GM12878 (cell line): ENCODE measurements around the gene RAD21L1. TPM values are rescaled to one million over a fixed set of nuclear protein-coding genes. Genes with fewer than 3 reads are reported as not detected.

Source experiments
- ATAC-seq: fragments of 200-7000 bp; cut with Tn5 transposase; 3 replicates; pipeline ENCODE4 v1.9.1; 2020; ENCODE audit warnings: mild to moderate bottlenecking, moderate library complexity
- BruUV-seq: library from RNA; stranded (reverse); fragments of 400-500 nt; replicated peaks from 2 replicates; lab custom pipeline; 2021; lab: Mats Ljungman, UMichigan
- CTCF ChIA-PET: fragments of 300-600 bp; sonication (Branson Sonifier 250); formaldehyde crosslinking; extraction: SDS; loops from one replicate; lab custom pipeline; 2021; ENCODE audit warnings: inconsistent platforms; lab: Yijun Ruan, JAX
- POLR2A ChIA-PET: fragments of 350-600 bp; formaldehyde crosslinking; extraction: SDS; loops from one replicate; lab custom pipeline; 2021; ENCODE audit warnings: inconsistent platforms; lab: Charles Lee
- RAD21 ChIA-PET: fragments of 300-600 bp; sonication (Branson Sonifier 250); formaldehyde crosslinking; loops from one replicate; lab custom pipeline; 2023; ENCODE audit warnings: antibody characterized with exemption; ENCODE audit not compliant: unreplicated experiment; lab: Charles Lee
- SMC1A ChIA-PET: fragments of 300-600 bp; sonication (Branson Sonifier 250); formaldehyde crosslinking; loops from one replicate; lab custom pipeline; 2023; ENCODE audit not compliant: unreplicated experiment, uncharacterized antibody; lab: Charles Lee
- DNase-seq: peaks from one replicate; pipeline ENCODE4 v3.0.0-alpha.2; 2011; ENCODE audit warnings: low read depth, low spot score
- FAIRE-seq: peaks from 3 replicates; lab custom pipeline; 2011; peaks lifted over from hg19 to GRCh38; lab: Jason Lieb, UNC
- H2AFZ ChIP-seq: 2 replicates; pipeline ENCODE4 v1.6.0; 2011; ENCODE audit warnings: low read depth, low read length, control low read depth; ENCODE audit not compliant: control insufficient read depth
- H3K27ac ChIP-seq: 2 replicates; pipeline ENCODE4 v1.5.1; 2011; ENCODE audit warnings: control low read depth; ENCODE audit not compliant: control insufficient read depth, insufficient read depth
- H3K27me3 ChIP-seq, 2 experiments: replicated peaks in 1 of 2; 2 replicates each; pipeline versions ENCODE4 v1.6.0 to v1.6.1; 2011; ENCODE audit warnings: low read length in 1 of 2; ENCODE audit not compliant: control insufficient read depth in 2 of 2, insufficient read depth in 2 of 2
- H3K36me3 ChIP-seq, 2 experiments: 2 replicates each; pipeline ENCODE4 v1.5.1; 2011; ENCODE audit warnings: low read length in 1 of 2; ENCODE audit not compliant: control insufficient read depth in 2 of 2, insufficient read depth in 2 of 2
- H3K4me1 ChIP-seq: 2 replicates; pipeline ENCODE4 v1.6.1; 2011; ENCODE audit warnings: mild to moderate bottlenecking, low read length, moderate library complexity, mixed read lengths; ENCODE audit not compliant: control insufficient read depth, insufficient read depth
- H3K4me2 ChIP-seq: 2 replicates; pipeline ENCODE4 v1.6.0; 2011; ENCODE audit warnings: control low read depth; ENCODE audit not compliant: control insufficient read depth, insufficient read depth
- H3K4me3 ChIP-seq: fragments of 200-600 bp; sonication (generic); 2 replicates; pipeline ENCODE4 v1.5.1; 2016
- H3K79me2 ChIP-seq: 2 replicates; pipeline ENCODE4 v1.6.0; 2011; ENCODE audit warnings: low read length; ENCODE audit not compliant: control insufficient read depth, insufficient read depth
- H3K9ac ChIP-seq: 2 replicates; pipeline ENCODE4 v1.8.0; 2011; ENCODE audit warnings: low read length, control low read depth, mixed read lengths; ENCODE audit not compliant: control insufficient read depth, insufficient read depth
- H3K9me3 ChIP-seq: replicated peaks from 3 replicates; pipeline ENCODE4 v1.5.1; 2011; ENCODE audit warnings: mild to moderate bottlenecking, low read length; ENCODE audit not compliant: control insufficient read depth, insufficient read depth
- H4K20me1 ChIP-seq: 2 replicates; pipeline ENCODE4 v1.6.0; 2011; ENCODE audit not compliant: control insufficient read depth, insufficient read depth
- CEBPZ ChIP-seq: fragments of 150-350 bp; IDR thresholded peaks from 2 replicates; pipeline ENCODE4 v1.6.1; 2016; ENCODE audit warnings: low read depth, low read length
- CHD2 ChIP-seq: IDR thresholded peaks from 2 replicates; pipeline ENCODE4 v1.6.1; 2011; ENCODE audit warnings: low read depth, low read length, improper control_type of control experiment, borderline replicate concordance
- CHD4 ChIP-seq: fragments of 200-600 bp; sonication (generic); IDR thresholded peaks from 2 replicates; pipeline ENCODE4 v1.6.1; 2016; ENCODE audit warnings: mild to moderate bottlenecking
- HDAC6 ChIP-seq: fragments of 200-600 bp; sonication (generic); IDR thresholded peaks from one replicate; pipeline ENCODE4 v1.8.0; 2017; ENCODE audit warnings: antibody characterized with exemption; ENCODE audit not compliant: unreplicated experiment
- IKZF2 ChIP-seq, 2 experiments: fragments of 450-650 bp; IDR thresholded peaks; 2 replicates each; pipeline ENCODE4 v1.6.1; 2017; ENCODE audit warnings: mild to moderate bottlenecking in 2 of 2, moderate library complexity in 2 of 2
- KDM1A ChIP-seq: fragments of 200-600 bp; sonication (generic); IDR thresholded peaks from 2 replicates; pipeline ENCODE4 v1.6.1; 2016; ENCODE audit warnings: borderline replicate concordance
- MTA2 ChIP-seq: fragments of 450-650 bp; IDR thresholded peaks from 2 replicates; pipeline ENCODE4 v1.6.1; 2016; ENCODE audit warnings: low read depth, mild to moderate bottlenecking, moderate library complexity
- MXI1 ChIP-seq: fragments of 150-350 bp; IDR thresholded peaks from 2 replicates; pipeline ENCODE4 v1.6.1; 2011; ENCODE audit warnings: low read depth, mild to moderate bottlenecking, inconsistent platforms, low read length, improper control_type of control experiment
- SREBF1 ChIP-seq: IDR thresholded peaks from 2 replicates; pipeline ENCODE4 v1.6.1; 2012; ENCODE audit warnings: mild to moderate bottlenecking, low read length
- SRF ChIP-seq, 2 experiments: IDR thresholded peaks; 2 replicates each; pipeline ENCODE4 v1.6.1; 2011; ENCODE audit warnings: low read depth in 2 of 2, low read length in 2 of 2, mild to moderate bottlenecking in 1 of 2, moderate library complexity in 1 of 2
- ZNF217 ChIP-seq: fragments of 450-650 bp; IDR thresholded peaks from 2 replicates; pipeline ENCODE4 v1.6.1; 2017; ENCODE audit warnings: antibody characterized with exemption, mild to moderate bottlenecking
- WGBS: methylation state at CpG from one replicate; pipeline ENCODE4 v1.1.6; 2016; ENCODE audit warnings: low lambda C conversion rate; ENCODE audit not compliant: insufficient replicate concordance, insufficient coverage; ENCODE audit errors: missing lambda C conversion rate; 5-methylcytosine and 5-hydroxymethylcytosine counted together
- in situ Hi-C: fragments of 300-500 bp; cut with MboI; formaldehyde crosslinking; loops from 9 replicates; pipeline ENCODE4 v1.14.3; 2018; ENCODE audit warnings: mixed read lengths
- intact Hi-C: fragments of 100-400 bp; cut with micrococcal nuclease; formaldehyde crosslinking; loops from one replicate; pipeline ENCODE4 v1.14.2; 2022; ENCODE audit not compliant: unreplicated experiment
- polyA plus RNA-seq, 11 experiments: library from polyadenylated mRNA; depleted of rRNA in 4 of 11; unstranded in 6 of 11; stranded (reverse) in 5 of 11; fragments of >200 nt; fragmentation: Nextera tagmentation in 4 of 11; fragmentation: Illumina TruSeq in 1 of 11; extraction: Ambion mirVana in 4 of 11; extraction: Trizol in 1 of 11; gene quantifications; 1 replicate in 1 of 11; 2 replicates in 10 of 11; pipeline versions ENCODE4 v1.2.1 to v1.2.3, GENCODE V29; 2011 to 2016; ENCODE audit warnings: inconsistent platforms in 2 of 11, missing spikeins in 2 of 11, low read depth in 1 of 11
- total RNA-seq, 4 experiments: library from RNA; depleted of rRNA in 3 of 4; stranded (reverse); fragments of >200 nt in 3 of 4; fragmentation: Illumina TruSeq in 1 of 4; extraction: Trizol in 1 of 4; gene quantifications; 2 replicates each; pipeline versions ENCODE4 v1.2.1 to v1.2.3, GENCODE V29; 2013 to 2021

RAD21L1 gene
- total and polyA plus RNA-seq, 10 of the 15 experiments (the other 5 are each of a cell fraction or from before 2014, with no cell fraction given): not detected

- RAD21 ChIA-PET: no interaction called here
- Histone ChIP-seq H3K9ac (no peak overlapping the region), H3K27me3 (peaks cover 3 to 10% of the 10 kb centered on the region in 2 experiments), H3K4me2 (no peak overlapping the region), H4K20me1 (no peaks in the 10 kb centered on the region), H2AFZ (no peak overlapping the region), H3K4me1 (no peaks in the 10 kb centered on the region), H3K36me3 (no peaks in the 10 kb centered on the region), H3K9me3 (peaks cover 3% of the 10 kb centered on the region; the same call in 1 of the 3 replicates), H3K27ac (no peak overlapping the region), H3K79me2 (no peaks in the 10 kb centered on the region), H3K4me3 (no peak overlapping the region)
- in situ Hi-C loops (no loop called here), intact Hi-C loops (no loop called here)
- SMC1A ChIA-PET: interaction anchor here (2.0 kb wide), 1 partner anchor 14 kb away, joined by 6 read pairs; no protein-coding TSS in a partner anchor
- no TSS peak for BruUV-seq
- ATAC-seq (no peak), FAIRE-seq (no peak), DNase-seq (no peak)
- POLR2A ChIA-PET: no interaction called here
- CTCF ChIA-PET: interaction anchor here (0.6 kb wide), 1 partner anchor 12 kb away, joined by 3 read pairs; no protein-coding TSS in a partner anchor
- 5% methylated on average over 1 of the region's 1 CpG for WGBS
- no peak for TF ChIP-seq HDAC6
- no peak for TF ChIP-seq KDM1A
- no peak for TF ChIP-seq SRF (IDR thresholded peaks at IDR 0.05; ENCODE audit: low read depth in 2 of 2, low read length in 2 of 2)
- no peak for TF ChIP-seq CHD4
- TF ChIP-seq CEBPZ: no peak
- TF ChIP-seq SREBF1: no peak
- TF ChIP-seq IKZF2 (IDR thresholded peaks at IDR 0.05): no peak
- no peak for TF ChIP-seq MXI1
- no peak for TF ChIP-seq ZNF217
- no peak for TF ChIP-seq CHD2
- TF ChIP-seq MTA2: no peak
Observed at GRCh38 chr20:1263853-1264252, 38.0 kb downstream of the RAD21L1 start.
